22Rv1 (cell line): ENCODE measurements around the gene IZUMO1R.
"Not testable (repeated sequence)": the region's sequence is repeated elsewhere in the genome, so short reads cannot be mapped to it uniquely, and the experiment has no call there.

Source experiments
- H3K27ac ChIP-seq: fragments of 450-650 bp; 2 replicates; pipeline ENCODE4 v1.5.1; 2017
- CTCF ChIP-seq: fragments of 450-650 bp; IDR thresholded peaks from 2 replicates; pipeline ENCODE4 v1.5.1; 2017; ENCODE audit warnings: mild to moderate bottlenecking
- ZFX ChIP-seq: fragments of 450-650 bp; IDR thresholded peaks from 2 replicates; pipeline ENCODE4 v1.6.1; 2017; ENCODE audit warnings: antibody characterized with exemption, borderline replicate concordance

IZUMO1R gene

GRCh38 chr11:94303966-94304958 is at the start of gene IZUMO1R:
Gene IZUMO1R, plus strand, starts transcription at chr11:94304580. Its CDS starts 1,057 bp downstream, at chr11:94305637.
- no peak within 1 kb of the TSS for H3K27ac ChIP-seq
- TF ChIP-seq ZFX = no peak
- TF ChIP-seq CTCF = no peak

- TF ChIP-seq ZFX (no peak), CTCF (no peak)
- no peak overlapping the region for H3K27ac ChIP-seq
Measured at GRCh38 chr11:94271885-94272372, 32.5 kb upstream of the IZUMO1R start.

- TF ChIP-seq CTCF (no peak), ZFX (no peak)
Measured at GRCh38 chr11:94272738-94273313, 31.6 kb upstream of the IZUMO1R start.

GRCh38 chr11:94275961-94276360 is 28.4 kb upstream of the IZUMO1R start:
- no peak for TF ChIP-seq ZFX
- TF ChIP-seq CTCF = no peak
- H3K27ac ChIP-seq = no peak overlapping the region

More at GRCh38 chr11:94272738-94273313, 31.6 kb upstream of the IZUMO1R start:
- no peak overlapping the region for H3K27ac ChIP-seq

- TF ChIP-seq CTCF (no peak), ZFX (no peak)
- H3K27ac ChIP-seq = no peak overlapping the region
Measured at GRCh38 chr11:94276943-94277342, 27.4 kb upstream of the IZUMO1R start.

GRCh38 chr11:94278207-94278606 is 26.2 kb upstream of the IZUMO1R start:
- H3K27ac ChIP-seq = not testable (repeated sequence)

GRCh38 chr11:94279996-94280395 is 24.4 kb upstream of the IZUMO1R start:
- no peak for TF ChIP-seq ZFX
- TF ChIP-seq CTCF = no peak
- no peak overlapping the region for H3K27ac ChIP-seq
